ENCODE measurements around the gene ARMC10. TPM values are rescaled to one million over a fixed set of nuclear protein-coding genes. Genes with fewer than 3 reads are reported as not detected.
"Not testable (repeated sequence)": the region's sequence is repeated elsewhere in the genome, so short reads cannot be mapped to it uniquely, and the experiment has no call there.

ARMC10 gene
- total RNA-seq, 2 donors from 2014 or later, result 50.6 to 59.6 TPM

- TF ChIP-seq POLR2AphosphoS5 (IDR thresholded peaks at IDR 0.05) (no peak), CTCF (IDR thresholded peaks at IDR 0.05) (no peak), POLR2A (IDR thresholded peaks at IDR 0.05) (no peak)
- Histone ChIP-seq H3K36me3 (no peaks in the 10 kb centered on the region), H3K27ac (no peak overlapping the region), H3K27me3 (replicated peaks; ENCODE audit: insufficient read depth) (no peaks in the 10 kb centered on the region), H3K4me1 (replicated peaks) (no peaks in the 10 kb centered on the region), H3K9me3 (no peaks in the 10 kb centered on the region), H3K4me3 (no peak overlapping the region)
- 39% methylated on average over 2 of the region's 2 CpGs for WGBS
- no peak for DNase-seq (ENCODE audit: low spot score)
- intact Hi-C loops (cut with DNase I), result no loop called here
Measured at GRCh38 chr7:103101543-103101942, 26.6 kb downstream of the ARMC10 start.

DNA sequence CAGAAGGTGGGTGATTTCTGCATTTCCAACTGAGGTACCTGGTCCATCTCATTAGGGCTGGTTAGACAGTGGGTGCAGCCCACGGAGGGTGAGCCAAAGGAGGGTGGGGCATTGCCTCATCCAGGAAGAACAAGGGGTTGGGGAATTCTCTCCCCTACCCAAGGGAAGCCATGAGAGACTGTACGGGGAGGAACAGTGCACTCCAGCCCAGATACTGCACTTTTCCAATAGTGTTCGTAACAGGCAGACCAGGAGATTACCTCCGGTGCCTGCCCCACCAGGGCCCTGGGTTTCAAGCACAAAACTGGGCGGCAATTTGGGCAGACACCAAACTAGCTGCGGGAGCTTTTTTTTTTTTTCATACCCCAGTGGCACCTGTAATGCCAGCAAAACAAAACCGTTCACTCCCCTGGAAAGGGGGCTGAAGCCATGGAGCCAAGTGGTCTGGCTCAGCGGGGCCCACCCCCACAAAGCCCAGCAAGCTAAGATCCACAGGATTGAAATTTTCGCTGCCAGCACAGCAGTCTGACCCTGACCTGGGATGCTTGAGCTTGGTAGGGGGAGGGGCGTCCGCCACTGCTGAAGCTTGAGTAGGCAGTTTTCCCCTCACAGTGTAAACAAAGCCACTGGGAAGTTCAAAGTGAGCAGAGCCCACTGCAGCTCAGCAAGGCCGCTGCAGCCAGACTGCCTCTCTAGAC lies 31.2 kb downstream of the ARMC10 start:
- intact Hi-C loops (cut with DNase I), result no loop called here
- WGBS, result 62% methylated on average over 12 of the region's 12 CpGs
- H3K4me1 ChIP-seq (replicated peaks), result no peaks in the 10 kb centered on the region
- no peak overlapping the region for H3K27ac ChIP-seq
- no peaks in the 10 kb centered on the region for H3K27me3 ChIP-seq (replicated peaks; ENCODE audit: insufficient read depth)
- no peak overlapping the region for H3K4me3 ChIP-seq
- DNase-seq (ENCODE audit: low spot score), result no peak
- TF ChIP-seq CTCF (IDR thresholded peaks at IDR 0.05), result no peak
- no peak for TF ChIP-seq POLR2AphosphoS5 (IDR thresholded peaks at IDR 0.05)
- no peak for TF ChIP-seq POLR2A (IDR thresholded peaks at IDR 0.05)
- H3K9me3 ChIP-seq, result no peaks in the 10 kb centered on the region
- no peaks in the 10 kb centered on the region for H3K36me3 ChIP-seq

GRCh38 chr7:103106703-103107070 lies 31.7 kb downstream of the ARMC10 start:
- intact Hi-C loops (cut with DNase I); H3K4me1 ChIP-seq (replicated peaks); H3K4me3 ChIP-seq; H3K27me3 ChIP-seq (replicated peaks; ENCODE audit: insufficient read depth); H3K9me3 ChIP-seq; H3K36me3 ChIP-seq; DNase-seq (ENCODE audit: low spot score); H3K27ac ChIP-seq: not testable (repeated sequence)
- WGBS, result 68% methylated on average over 6 of the region's 6 CpGs

DNA sequence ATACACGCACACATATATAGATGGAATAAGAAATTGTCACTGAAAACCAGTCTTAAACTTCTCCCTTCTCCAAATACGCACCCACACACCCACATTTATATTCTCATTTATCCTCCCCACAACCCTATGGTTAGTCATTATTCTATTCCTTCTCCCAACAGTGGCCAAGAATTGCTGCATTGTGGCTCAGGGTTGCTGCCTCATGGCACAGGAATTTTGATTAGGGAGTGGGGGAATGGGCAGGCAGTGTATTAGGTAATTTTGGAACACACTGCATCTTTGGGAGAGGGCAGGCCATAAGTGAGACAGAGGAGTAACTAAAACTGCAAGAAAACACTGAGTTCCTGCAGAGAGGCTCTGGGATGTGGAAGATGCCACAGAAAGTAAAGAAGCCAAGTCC lies 38.2 kb downstream of the ARMC10 start:
- Histone ChIP-seq H3K27me3 (replicated peaks; ENCODE audit: insufficient read depth) (no peaks in the 10 kb centered on the region), H3K9me3 (no peaks in the 10 kb centered on the region), H3K27ac (no peak overlapping the region), H3K4me1 (replicated peaks) (no peaks in the 10 kb centered on the region), H3K4me3 (no peak overlapping the region), H3K36me3 (no peaks in the 10 kb centered on the region)
- WGBS, result 92% methylated on average over 2 of the region's 2 CpGs
- TF ChIP-seq POLR2A (IDR thresholded peaks at IDR 0.05) (no peak), CTCF (IDR thresholded peaks at IDR 0.05) (no peak), POLR2AphosphoS5 (IDR thresholded peaks at IDR 0.05) (no peak)
- DNase-seq (ENCODE audit: low spot score), result no peak
- intact Hi-C loops (cut with DNase I), result no loop called here

DNA sequence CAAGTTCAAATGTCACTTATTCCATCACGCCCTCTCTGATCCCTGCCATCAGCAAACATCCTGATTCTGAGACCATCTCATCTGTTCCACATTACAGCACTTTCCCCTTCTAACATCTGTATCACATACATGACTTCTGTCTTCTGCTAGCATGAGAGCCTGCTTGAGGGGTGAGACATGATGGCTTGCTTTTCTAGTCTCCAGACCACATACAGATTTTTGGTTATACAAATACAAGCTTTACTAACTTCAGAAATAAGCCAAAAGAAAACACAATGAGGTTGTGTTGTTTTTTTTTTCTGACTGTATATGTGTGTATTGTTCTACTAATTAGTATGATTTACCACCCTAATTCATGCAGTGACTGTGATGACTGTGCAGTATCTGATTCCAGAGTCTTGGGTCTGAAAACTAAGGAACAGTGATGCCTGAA lies 39.7 kb downstream of the ARMC10 start:
- no peaks in the 10 kb centered on the region for H3K36me3 ChIP-seq
- no peak for TF ChIP-seq CTCF (IDR thresholded peaks at IDR 0.05)
- no peak for TF ChIP-seq POLR2A (IDR thresholded peaks at IDR 0.05)
- no peak for TF ChIP-seq POLR2AphosphoS5 (IDR thresholded peaks at IDR 0.05)
- H3K4me3 ChIP-seq, result no peak overlapping the region
- H3K9me3 ChIP-seq, result no peaks in the 10 kb centered on the region
- intact Hi-C loops (cut with DNase I), result no loop called here
- no peaks in the 10 kb centered on the region for H3K27me3 ChIP-seq (replicated peaks; ENCODE audit: insufficient read depth)
- H3K27ac ChIP-seq, result no peak overlapping the region
- H3K4me1 ChIP-seq (replicated peaks), result no peaks in the 10 kb centered on the region
- WGBS, result 100% methylated on average over 1 of the region's 1 CpG
- no peak for DNase-seq (ENCODE audit: low spot score)
